ENCODE results near the gene EAF1. TPM values are rescaled to one million over a fixed set of nuclear protein-coding genes. Genes with fewer than 3 reads are reported as not detected.

Gene EAF1
- total and polyA plus RNA-seq, 2 experiments from 2014 or later: 9.4 to 45.4 TPM

GRCh38 chr3:15465876-15466585 lies 38.6 kb downstream of the EAF1 start (continued):
- TF ChIP-seq STAT1 (IDR thresholded peaks at IDR 0.05; ENCODE audit: unreplicated experiment) (no peak), NANOG (IDR thresholded peaks at IDR 0.05; ENCODE audit: borderline replicate concordance) (no peak), CTCF (conservative IDR thresholded peaks at IDR 0.05; ENCODE audit: low read depth in 2 of 2) (no peak), ZNF331 (CRISPR knock-in tag; IDR thresholded peaks at IDR 0.05; ENCODE audit: low read depth) (no peak), REST (IDR thresholded peaks at IDR 0.05; ENCODE audit: unreplicated experiment) (no peak)

- H3K4me1 Mint-ChIP-seq: no peaks in the 10 kb centered on the region
- no peak overlapping the region for H3K27ac Mint-ChIP-seq
- Histone ChIP-seq H3K27ac (ENCODE audit: low read depth) (no peak overlapping the region), H3K9me2 (ENCODE audit: insufficient read depth) (no peaks in the 10 kb centered on the region), H3K4me1 (ENCODE audit: insufficient read depth) (no peaks in the 10 kb centered on the region), H3F3A (replicated peaks; ENCODE audit: low read depth) (no peaks in the 10 kb centered on the region), H3K4me2 (no peak overlapping the region), H4K20me1 (replicated peaks; ENCODE audit: insufficient read depth) (no peaks in the 10 kb centered on the region), H3K27me3 (ENCODE audit: insufficient read depth) (no peaks in the 10 kb centered on the region), H2AFZ (no peak overlapping the region), H3K79me2 (replicated peaks; ENCODE audit: insufficient read depth) (no peaks in the 10 kb centered on the region), H3K36me3 (ENCODE audit: insufficient read depth) (no peaks in the 10 kb centered on the region), H3K4me3 (no peak overlapping the region)
- DNase-seq (ENCODE audit: low spot score) (no peak), ATAC-seq (no peak)
- H3K36me3 Mint-ChIP-seq (ENCODE audit: low read depth): no peaks in the 10 kb centered on the region
- H3K9me3 Mint-ChIP-seq: no peaks in the 10 kb centered on the region
- H3K4me3 Mint-ChIP-seq: no peak overlapping the region
- no peak for TF ChIP-seq NANOG (IDR thresholded peaks at IDR 0.05; ENCODE audit: borderline replicate concordance)
- H3K27me3 Mint-ChIP-seq (ENCODE audit: insufficient read depth, low read depth, poor library complexity): peaks cover 3% of the 10 kb centered on the region
Measured at GRCh38 chr3:15467227-15468181, 40.1 kb downstream of the EAF1 start.
